Measurements from ENCODE around the gene CRNN.

CRNN gene

DNA sequence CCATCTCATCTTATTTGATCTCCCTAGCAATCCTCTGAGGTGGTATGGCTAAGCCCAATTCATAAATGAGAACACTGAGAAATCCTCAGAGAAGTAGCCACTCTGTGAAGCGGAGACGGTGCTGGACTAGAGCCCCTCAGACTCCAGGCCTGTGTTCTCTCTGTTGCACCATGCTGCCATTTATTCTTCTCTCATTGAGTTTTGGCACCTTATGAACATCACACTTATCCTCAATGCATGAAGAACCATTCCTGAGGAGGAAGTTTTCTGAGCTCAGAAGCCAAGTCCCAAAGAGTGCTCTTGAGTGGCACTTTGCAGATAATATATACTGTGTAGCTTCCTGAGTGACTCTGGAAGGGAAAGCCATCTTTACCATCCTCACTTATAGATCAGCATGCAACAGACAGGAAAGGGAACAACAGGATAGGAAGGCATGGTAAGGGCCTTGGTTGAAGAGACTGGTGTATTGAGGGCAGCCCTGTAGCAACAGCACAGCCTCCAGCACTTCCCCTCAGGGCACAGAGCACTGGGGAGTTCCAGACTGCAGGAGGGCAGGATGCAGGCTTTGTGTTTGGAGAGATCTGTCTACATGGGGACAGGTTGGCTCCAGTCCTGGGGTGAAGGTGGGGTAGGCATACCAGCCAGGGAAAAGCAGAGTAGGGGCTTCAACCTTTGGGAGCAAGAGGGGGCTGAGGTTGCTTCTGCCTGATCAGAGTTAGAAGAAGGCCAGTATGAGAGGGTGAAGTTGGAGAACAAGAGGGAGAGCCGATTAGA is 1.6 kb upstream of the CRNN start:
- no peak for DNase-seq

DNA sequence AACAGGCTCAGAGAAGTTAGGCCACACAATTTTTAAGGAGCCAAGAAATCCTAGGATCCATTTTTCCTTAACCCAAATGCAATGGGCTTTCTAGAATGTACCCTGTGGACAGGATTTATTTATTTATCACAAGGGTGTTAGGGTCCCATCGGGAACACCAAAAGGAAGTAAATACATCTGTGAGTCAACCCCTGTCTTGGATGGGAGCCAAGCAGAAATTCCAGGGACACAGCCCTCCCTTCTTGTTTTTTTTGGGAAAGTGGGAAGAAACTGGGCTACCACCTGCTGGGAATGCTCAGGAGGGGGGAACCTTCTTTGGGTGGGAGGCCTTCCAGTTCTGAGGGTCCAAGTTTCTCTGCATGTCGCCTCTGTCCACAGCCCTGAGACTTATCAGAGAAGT is 1.3 kb downstream of the CRNN start:
- DNase-seq = no peak

- DNase-seq = no peak
These were observed 2.9 kb downstream of the CRNN start for GRCh38 chr1:152411134-152411533.

DNA sequence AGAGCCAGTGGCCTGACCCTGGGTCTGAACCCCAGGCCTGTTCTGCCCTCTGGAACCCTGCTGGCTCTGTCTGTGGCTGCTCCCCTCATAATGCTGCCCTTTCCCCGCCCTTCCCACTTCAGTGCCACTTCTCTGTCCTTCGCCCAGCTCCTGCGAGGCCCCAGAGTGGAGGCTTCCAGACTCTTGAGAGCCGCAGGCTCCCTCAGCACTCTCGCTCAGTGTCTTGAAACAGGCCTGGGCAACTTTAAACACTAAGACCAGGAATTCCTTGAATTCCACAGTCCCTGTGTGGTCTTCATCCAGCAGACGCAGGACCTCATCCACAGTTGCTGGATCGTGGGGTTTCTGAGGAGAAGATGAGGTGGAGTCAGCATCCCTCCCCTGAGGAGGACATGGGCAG is 3.5 kb downstream of the CRNN start:
- DNase-seq = no peak

DNA sequence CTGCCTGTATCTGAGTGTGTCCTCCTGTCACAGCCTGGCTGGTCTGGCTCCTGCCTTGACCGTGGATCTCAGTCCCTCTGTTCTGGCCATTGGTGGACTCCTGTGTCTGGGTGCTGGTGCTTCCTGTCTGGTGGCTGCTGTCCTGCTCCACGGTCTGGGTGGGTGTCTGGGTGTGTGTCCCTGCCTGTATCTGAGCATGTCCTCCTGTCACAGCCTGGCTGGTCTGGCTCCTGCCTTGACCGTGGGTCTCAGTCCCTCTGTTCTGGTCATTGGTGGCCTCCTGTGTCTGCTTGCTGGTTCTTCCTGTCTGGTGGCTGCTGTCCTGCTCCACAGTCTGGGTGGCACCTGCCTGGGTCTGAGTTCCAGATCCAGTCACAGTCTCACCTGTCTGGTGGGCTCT is 4.0 kb downstream of the CRNN start:
- no peak for DNase-seq

- DNase-seq = no peak
These were observed 5.4 kb downstream of the CRNN start for GRCh38 chr1:152408664-152409063.

GRCh38 chr1:152398812-152399698 is 15.0 kb downstream of the CRNN start:
- no peak for DNase-seq

- DNase-seq = no peak
These were observed 16.6 kb downstream of the CRNN start for GRCh38 chr1:152397474-152397873.

DNA sequence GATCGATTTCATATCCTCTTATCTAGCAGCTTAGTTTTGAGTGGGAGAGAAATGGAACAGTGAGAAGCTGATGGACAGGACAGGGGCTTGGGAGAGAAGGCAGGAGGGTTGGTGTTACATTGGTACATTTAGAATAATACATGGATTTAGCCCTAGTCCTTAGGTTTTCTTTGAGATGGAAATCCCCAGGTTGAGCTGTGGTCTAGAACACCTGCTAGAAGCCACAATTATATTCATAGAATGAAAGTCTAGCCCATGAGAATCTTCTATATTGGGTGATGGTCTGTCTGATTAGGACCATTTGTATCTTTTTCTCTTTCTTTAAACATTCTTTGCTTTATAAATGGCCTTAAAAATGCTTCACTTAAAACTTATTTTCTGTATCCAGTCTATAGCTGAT is 19.9 kb downstream of the CRNN start:
- no peak for DNase-seq

GRCh38 chr1:152392909-152393308 is 21.2 kb downstream of the CRNN start:
- no peak for DNase-seq

GRCh38 chr1:152388889-152389288 is 25.2 kb downstream of the CRNN start:
- DNase-seq = no peak

DNA sequence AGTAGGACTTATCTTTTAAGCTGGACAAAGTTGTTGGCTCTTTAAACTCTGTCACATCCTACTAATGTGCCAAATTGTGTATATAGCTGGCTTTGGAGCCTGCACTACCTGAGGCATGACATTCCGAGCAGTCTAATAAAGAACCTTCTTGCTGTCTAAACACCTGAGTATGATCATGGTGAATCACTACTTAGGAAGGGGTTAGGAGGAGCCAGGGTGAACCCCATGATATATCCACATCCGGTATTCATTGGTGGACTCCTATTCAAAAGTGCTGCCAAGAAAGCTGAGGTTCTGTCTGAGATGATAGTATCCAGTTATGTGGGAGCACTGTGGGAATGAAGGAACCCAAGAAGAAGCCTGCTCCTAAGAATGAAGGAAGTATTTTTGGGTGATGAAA is 27.1 kb downstream of the CRNN start:
- no peak for DNase-seq

- no peak for DNase-seq
These were observed 33.1 kb downstream of the CRNN start for GRCh38 chr1:152380932-152381331.

- no peak for DNase-seq
These were observed 39.6 kb downstream of the CRNN start for GRCh38 chr1:152374451-152374850.

DNA sequence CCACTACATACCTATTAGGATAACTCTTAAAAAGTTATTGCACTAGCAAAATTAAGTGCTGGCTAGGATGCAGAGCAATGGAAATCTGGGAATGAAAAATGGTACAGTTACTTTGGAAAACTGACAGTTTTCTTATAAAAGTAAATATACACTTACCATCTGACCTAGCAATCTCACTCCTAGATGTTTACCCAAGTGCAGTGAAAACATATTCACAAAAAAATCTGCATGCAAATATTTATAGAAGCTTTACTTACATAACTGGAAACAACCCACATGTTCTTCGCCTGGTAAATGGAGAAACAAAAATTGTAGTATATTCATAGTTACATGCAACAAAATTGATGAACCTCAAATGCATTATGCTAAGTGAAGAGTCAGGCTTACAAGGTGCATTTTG is 41.4 kb downstream of the CRNN start:
- no peak for DNase-seq

DNA sequence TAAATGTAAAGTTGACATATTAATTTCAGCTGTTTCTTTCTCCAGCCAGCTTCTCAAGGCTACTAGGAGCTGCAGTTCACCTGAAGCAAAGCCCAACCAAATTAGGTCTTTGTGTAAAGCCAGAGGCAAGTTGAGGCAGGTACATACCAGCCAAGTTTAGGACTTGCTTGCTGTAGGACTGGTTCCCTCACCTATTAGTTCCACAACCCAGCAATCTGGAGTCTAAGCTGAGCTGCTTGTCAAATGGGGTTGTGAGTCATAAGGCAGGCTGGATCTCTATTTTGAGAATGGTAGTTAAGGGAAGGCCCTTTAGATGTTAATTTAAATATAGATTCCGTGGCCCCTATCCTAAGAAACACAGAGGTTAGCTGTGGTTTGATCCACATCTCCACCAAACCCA is 46.6 kb downstream of the CRNN start:
- DNase-seq = no peak

- no peak for DNase-seq
These were observed 54.2 kb downstream of the CRNN start, which contains the start of gene FLG2 for GRCh38 chr1:152359906-152360305. Gene FLG2 (minus strand): TSS chr1:152360006. CDS start chr1:152358884, 1,122 bp downstream.
